ENCODE data around the gene FRMD4A. TPM values are rescaled to one million over a fixed set of nuclear protein-coding genes. Genes with fewer than 3 reads are reported as not detected.

FRMD4A gene
- total RNA-seq, 1 experiment from 2014 or later, result 18.3 TPM

GRCh38 chr10:14146025-14146424 is 184.7 kb downstream of the FRMD4A start:
- peaks cover 11% of the 10 kb centered on the region; the same call in 1 of the 2 replicates for H3F3A ChIP-seq (ENCODE audit: insufficient read depth, low read depth)
- H3K79me2 ChIP-seq (ENCODE audit: low read depth), result no peaks in the 10 kb centered on the region
- no peak overlapping the region; the same call in 1 of the 2 replicates for H3K4me3 ChIP-seq
- ChIA-PET CTCF (no interaction called here), POLR2A (ENCODE audit: unreplicated experiment) (no interaction called here)
- H3K4me1 ChIP-seq (replicated peaks; ENCODE audit: insufficient read depth), result peaks cover 18% of the 10 kb centered on the region
- no peaks in the 10 kb centered on the region for H3K36me3 ChIP-seq (ENCODE audit: low read depth)
- H3K4me2 ChIP-seq, result peak overlapping the region; percentile 58
- BruUV-seq (replicated peaks), result no TSS peak
- H3K9me2 ChIP-seq (ENCODE audit: insufficient read depth), result no peaks in the 10 kb centered on the region
- H3K27ac ChIP-seq, result peak overlapping the region; percentile 42
- H3K27me3 ChIP-seq (ENCODE audit: insufficient read depth, low read depth), result no peaks in the 10 kb centered on the region
- H4K20me1 ChIP-seq (ENCODE audit: insufficient read depth), result no peaks in the 10 kb centered on the region
- intact Hi-C loops (cut with micrococcal nuclease; ENCODE audit: unreplicated experiment), result no loop called here
- H3K9me3 ChIP-seq (ENCODE audit: insufficient read depth, low read depth), result no peaks in the 10 kb centered on the region
- TF ChIP-seq EZH2 (IDR thresholded peaks at IDR 0.05; ENCODE audit: low read depth), result no peak
- TF ChIP-seq, protein P1, sequence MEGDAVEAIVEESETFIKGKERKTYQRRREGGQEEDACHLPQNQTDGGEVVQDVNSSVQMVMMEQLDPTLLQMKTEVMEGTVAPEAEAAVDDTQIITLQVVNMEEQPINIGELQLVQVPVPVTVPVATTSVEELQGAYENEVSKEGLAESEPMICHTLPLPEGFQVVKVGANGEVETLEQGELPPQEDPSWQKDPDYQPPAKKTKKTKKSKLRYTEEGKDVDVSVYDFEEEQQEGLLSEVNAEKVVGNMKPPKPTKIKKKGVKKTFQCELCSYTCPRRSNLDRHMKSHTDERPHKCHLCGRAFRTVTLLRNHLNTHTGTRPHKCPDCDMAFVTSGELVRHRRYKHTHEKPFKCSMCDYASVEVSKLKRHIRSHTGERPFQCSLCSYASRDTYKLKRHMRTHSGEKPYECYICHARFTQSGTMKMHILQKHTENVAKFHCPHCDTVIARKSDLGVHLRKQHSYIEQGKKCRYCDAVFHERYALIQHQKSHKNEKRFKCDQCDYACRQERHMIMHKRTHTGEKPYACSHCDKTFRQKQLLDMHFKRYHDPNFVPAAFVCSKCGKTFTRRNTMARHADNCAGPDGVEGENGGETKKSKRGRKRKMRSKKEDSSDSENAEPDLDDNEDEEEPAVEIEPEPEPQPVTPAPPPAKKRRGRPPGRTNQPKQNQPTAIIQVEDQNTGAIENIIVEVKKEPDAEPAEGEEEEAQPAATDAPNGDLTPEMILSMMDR (conservative IDR thresholded peaks at IDR 0.05), result no peak
- no peak overlapping the region for H2AFZ ChIP-seq
- peak in 1 of 2 experiments; percentile 40 for DNase-seq

- DNase-seq, result no peak
- Histone ChIP-seq H3K4me2 (no peak overlapping the region), H3K27ac (no peak overlapping the region), H3K4me3 (no peak overlapping the region), H3K9me3 (ENCODE audit: insufficient read depth, low read depth) (no peaks in the 10 kb centered on the region), H3F3A (ENCODE audit: insufficient read depth, low read depth) (peaks cover 11% of the 10 kb centered on the region; the same call in 1 of the 2 replicates), H4K20me1 (ENCODE audit: insufficient read depth) (no peaks in the 10 kb centered on the region), H3K4me1 (replicated peaks; ENCODE audit: insufficient read depth) (peaks cover 18% of the 10 kb centered on the region), H3K79me2 (ENCODE audit: low read depth) (no peaks in the 10 kb centered on the region), H3K36me3 (ENCODE audit: low read depth) (no peaks in the 10 kb centered on the region), H3K27me3 (ENCODE audit: insufficient read depth, low read depth) (no peaks in the 10 kb centered on the region), H2AFZ (no peak overlapping the region), H3K9me2 (ENCODE audit: insufficient read depth) (no peaks in the 10 kb centered on the region)
- no peak for TF ChIP-seq EZH2 (IDR thresholded peaks at IDR 0.05; ENCODE audit: low read depth)
- TF ChIP-seq, protein P1 (conservative IDR thresholded peaks at IDR 0.05), result no peak
- ChIA-PET POLR2A (ENCODE audit: unreplicated experiment) (no interaction called here), CTCF (no interaction called here)
- no TSS peak for BruUV-seq (replicated peaks)
- intact Hi-C loops (cut with micrococcal nuclease; ENCODE audit: unreplicated experiment), result no loop called here
Measured at GRCh38 chr10:14144451-14144850, 186.3 kb downstream of the FRMD4A start.

DNA sequence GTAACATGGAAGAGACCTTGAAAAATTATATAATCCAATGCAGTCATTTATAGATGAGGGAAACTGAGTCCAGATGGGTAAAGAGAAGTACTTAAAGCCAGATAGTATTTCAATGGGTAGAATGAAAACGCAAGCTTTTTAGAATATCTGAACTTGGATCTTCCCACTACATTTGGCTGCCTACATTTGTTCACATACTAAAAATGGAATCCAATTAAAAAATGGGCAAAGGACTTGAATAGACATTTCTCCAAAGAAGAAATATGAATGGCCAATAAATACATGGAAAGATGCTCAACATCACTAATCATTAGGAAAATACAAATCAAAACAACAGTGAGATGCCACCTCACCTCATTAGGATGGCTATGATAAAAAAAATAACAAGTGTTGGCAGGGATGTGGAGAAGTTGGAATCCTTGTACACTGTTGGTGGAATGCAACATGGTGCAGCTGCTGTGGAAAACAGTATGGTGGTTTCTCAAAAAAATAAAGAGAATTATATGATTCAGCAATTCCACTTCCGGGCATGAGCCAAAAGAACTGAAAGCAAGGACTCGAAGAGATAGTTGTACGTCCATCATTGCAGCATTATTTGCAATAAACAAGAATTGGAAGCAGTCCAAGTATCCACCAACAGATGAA is 188.0 kb downstream of the FRMD4A start:
- Histone ChIP-seq H3F3A (ENCODE audit: insufficient read depth, low read depth) (peaks cover 11% of the 10 kb centered on the region; the same call in 1 of the 2 replicates), H3K27ac (no peak overlapping the region), H2AFZ (no peak overlapping the region), H3K4me2 (no peak overlapping the region), H3K4me1 (replicated peaks; ENCODE audit: insufficient read depth) (peaks cover 18% of the 10 kb centered on the region), H3K79me2 (ENCODE audit: low read depth) (no peaks in the 10 kb centered on the region), H3K36me3 (ENCODE audit: low read depth) (no peaks in the 10 kb centered on the region), H3K27me3 (ENCODE audit: insufficient read depth, low read depth) (no peaks in the 10 kb centered on the region), H3K9me3 (ENCODE audit: insufficient read depth, low read depth) (no peaks in the 10 kb centered on the region), H3K4me3 (no peak overlapping the region), H4K20me1 (ENCODE audit: insufficient read depth) (no peaks in the 10 kb centered on the region), H3K9me2 (ENCODE audit: insufficient read depth) (no peaks in the 10 kb centered on the region)
- intact Hi-C loops (cut with micrococcal nuclease; ENCODE audit: unreplicated experiment), result no loop called here
- DNase-seq, result no peak
- POLR2A ChIA-PET (ENCODE audit: unreplicated experiment), result no interaction called here
- BruUV-seq (replicated peaks), result no TSS peak
- CTCF ChIA-PET, result interaction anchor here (0.6 kb wide), 1 partner anchor 30 kb away, joined by 3 read pairs; no protein-coding TSS in a partner anchor
- TF ChIP-seq, protein P1 (conservative IDR thresholded peaks at IDR 0.05), result no peak
- TF ChIP-seq EZH2 (IDR thresholded peaks at IDR 0.05; ENCODE audit: low read depth), result no peak
